HG03521 (cell line): ENCODE measurements around the gene NBEA.
"Not testable (repeated sequence)": the region's sequence is repeated elsewhere in the genome, so short reads cannot be mapped to it uniquely, and the experiment has no call there.

Experiments used
- ATAC-seq: cut with Tn5 transposase; IDR thresholded peaks from one replicate; pipeline ENCODE4 v1.9.1; 2021; ENCODE audit warnings: mild to moderate bottlenecking, moderate library complexity; ENCODE audit not compliant: unreplicated experiment

Gene NBEA

DNA sequence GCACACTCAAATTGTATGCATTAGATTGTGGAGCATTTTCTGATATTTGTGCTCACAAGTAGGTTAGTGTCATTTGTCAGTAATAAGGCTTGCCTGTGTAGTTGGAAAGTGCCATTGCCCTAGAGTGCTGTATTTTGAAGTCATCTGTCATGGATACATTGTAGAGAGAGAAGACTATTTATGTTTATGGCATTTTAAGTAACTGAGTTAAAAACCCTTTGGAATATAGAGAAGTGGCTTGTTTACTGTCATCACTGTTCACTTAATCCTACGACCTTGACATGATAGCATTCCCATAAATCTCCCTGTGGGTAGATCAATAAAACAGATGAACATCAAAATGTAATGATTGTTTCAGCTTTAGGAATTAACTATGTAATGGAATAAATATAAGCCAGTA lies 423.8 kb downstream of the NBEA start:
- ATAC-seq, result no peak

- ATAC-seq, result no peak
These were observed 425.5 kb downstream of the NBEA start for GRCh38 chr13:35367586-35367985.

- no peak for ATAC-seq
These were observed 436.9 kb downstream of the NBEA start for GRCh38 chr13:35378939-35379338.

DNA sequence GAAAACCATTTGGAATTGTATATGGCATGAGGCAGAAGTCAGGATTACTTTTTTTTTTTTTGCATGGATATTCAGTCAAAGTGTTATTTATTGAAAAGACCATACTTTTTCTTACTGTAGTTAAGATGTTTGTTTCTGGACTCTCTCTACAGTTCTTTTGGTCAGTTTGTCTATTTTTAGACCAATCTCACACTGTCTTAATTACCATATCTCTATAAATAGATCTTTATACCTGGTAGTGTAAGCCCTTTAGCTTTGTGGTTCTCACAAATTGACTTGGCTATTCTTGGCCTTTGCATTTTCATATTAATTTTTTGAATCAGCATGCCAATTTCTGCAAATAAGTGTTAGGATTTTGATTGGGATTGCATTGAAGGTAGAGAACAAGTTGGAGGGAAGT lies 437.6 kb downstream of the NBEA start:
- ATAC-seq, result no peak

GRCh38 chr13:35387682-35388250 lies 445.7 kb downstream of the NBEA start:
- ATAC-seq, result no peak

DNA sequence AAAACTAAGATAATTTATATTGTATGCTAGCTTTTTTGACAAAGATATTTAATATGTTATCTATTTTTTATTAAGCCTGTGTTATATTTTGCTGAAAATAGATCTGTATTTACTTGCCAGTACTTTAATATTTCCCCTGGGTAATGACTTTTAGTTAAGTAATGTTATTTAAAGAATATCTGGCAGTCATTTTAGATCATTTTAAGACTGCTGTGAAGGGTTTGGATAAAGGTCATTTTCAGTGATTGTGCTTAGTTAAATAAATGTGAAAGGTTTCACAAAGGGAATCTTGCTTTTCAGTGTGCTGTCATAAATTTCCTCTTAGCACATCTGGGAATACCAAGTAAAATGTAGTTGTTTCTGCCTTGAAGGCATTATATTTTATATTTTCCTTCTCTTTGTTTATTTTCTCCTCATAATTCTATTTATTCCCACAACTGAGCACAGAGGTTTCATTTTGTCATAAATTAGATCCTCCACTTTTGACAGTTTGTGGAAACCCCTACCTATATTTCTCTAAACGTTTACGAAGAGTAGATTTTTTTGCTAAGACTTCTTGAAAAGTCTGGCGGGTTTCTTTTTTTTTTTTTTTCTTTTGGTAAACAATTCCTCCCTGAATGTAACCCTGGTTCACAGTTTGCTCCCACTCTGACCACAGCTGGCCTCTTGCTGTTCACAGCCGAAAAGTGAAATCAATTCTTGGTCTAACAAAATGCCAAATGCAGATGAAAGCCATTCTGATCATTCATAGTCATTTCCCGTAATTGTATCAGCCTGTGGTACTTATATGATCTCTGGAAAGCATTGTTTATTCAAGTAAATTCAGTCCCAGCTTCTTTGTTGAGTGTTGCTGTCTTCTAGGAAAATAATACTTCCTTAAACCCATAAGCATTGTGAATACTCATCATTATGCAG lies 446.6 kb downstream of the NBEA start:
- no peak for ATAC-seq

DNA sequence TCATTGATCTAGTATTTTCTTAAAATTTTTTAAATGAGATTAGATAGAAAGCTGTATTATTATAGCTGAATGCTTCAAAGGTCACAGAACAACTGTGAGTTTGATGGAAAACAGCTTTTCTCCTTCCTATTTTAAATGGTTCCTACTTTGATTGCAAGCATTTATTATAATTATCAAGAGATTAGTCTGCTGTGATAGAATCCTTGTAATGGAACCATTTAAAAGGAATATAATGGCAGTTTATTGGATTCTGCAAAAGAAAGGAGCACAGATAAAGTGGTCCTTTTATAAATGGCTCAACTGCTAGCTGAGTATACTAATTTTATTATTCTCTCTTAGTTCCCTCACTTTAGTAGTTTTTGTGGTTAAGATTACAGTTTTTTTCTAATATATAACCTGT lies 447.5 kb downstream of the NBEA start:
- ATAC-seq, result no peak

DNA sequence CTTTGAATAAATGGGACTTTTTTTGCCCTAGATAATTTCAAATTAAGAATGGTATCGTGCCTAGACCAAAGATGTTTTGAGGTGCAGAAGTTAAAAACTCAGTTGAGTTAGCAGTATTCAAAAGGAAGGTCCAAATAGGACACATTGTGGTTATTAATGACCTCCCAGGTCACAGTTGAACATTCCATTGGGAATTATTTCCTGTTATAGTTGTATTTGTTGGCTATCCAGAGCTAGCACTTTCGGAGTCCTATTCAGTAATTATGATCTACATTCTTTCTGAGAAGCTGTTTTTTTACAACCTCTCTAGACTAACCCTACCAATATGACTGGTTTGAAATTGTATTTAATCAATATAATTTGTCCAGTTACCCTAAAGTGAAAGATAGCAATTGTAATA lies 450.7 kb downstream of the NBEA start:
- ATAC-seq, result no peak

DNA sequence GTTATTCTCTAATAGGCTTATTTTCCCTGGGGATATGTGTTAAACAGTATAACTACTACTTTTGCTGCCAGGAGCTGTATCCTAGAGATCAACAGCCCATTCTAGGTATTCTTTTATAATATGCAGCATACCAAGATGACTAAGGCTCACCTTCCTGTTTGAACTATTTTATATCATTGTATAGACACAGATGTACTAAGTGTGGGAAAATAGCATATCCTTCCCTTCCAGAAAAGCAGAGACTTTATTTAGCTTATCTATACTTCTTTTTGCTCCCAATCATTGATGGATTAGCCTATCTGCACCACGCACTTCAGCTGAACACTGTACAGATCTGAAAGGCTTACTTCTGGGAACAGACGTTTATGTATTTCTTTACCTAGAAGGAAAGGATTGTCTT lies 451.8 kb downstream of the NBEA start:
- ATAC-seq, result no peak

DNA sequence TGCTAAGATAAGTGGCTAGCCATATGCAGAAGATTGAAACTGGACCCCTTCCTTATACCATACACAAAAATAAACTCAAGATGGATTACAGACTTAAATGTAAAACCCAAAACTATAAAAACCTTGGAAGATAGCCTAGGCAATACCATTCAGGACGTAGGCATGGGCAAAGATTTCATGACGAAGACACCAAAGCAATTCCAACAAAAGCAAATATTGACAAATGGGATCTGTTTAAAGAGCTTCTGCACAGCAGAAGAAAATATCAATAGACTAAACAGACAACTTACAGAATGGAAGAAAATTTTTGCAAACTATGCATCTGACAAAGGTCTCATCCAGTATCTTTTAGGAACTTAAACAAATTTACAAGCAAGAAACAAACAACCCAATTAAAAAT lies 466.2 kb downstream of the NBEA start:
- not testable (repeated sequence) for ATAC-seq

GRCh38 chr13:35411059-35411744 lies 469.1 kb downstream of the NBEA start:
- no peak for ATAC-seq

DNA sequence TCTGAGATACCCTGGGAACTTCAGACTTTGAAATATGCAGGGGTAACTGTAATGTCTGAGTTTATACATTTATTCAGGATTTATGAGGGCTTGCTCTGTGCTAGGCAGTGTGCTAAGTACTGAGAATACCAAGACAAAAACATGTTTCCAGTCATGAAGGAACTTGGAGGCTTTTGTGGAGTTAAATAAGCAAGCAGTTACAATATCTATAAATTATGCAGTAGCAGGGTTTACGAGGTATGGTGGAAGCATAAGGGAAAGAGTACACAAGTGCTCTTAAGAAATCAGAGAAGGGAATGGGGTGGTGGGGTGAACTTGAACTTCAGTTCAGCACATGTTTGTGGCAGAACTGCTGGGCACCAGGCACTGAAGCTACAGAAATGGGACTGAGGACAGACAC lies 506.4 kb downstream of the NBEA start:
- ATAC-seq, result no peak

- ATAC-seq, result no peak
These were observed 507.8 kb downstream of the NBEA start for GRCh38 chr13:35449821-35450220.

DNA sequence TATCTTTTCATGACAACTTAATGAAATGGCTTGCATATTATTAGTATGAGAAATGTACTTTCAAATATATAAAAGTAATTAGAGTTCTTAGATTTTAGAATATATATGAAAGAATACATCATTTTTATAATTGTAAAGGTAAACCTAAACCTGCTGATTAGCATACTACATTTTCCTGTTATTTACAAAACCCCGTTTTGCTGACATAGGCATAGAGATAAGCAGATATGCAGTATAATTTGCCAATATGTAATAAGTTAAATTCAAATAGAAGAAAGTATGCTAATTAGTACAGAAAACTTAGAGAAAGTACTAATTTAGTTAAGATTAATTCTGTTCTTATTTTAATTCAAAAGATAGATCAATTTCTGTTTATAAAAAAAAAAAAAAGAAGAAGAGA lies 513.0 kb downstream of the NBEA start:
- no peak for ATAC-seq

DNA sequence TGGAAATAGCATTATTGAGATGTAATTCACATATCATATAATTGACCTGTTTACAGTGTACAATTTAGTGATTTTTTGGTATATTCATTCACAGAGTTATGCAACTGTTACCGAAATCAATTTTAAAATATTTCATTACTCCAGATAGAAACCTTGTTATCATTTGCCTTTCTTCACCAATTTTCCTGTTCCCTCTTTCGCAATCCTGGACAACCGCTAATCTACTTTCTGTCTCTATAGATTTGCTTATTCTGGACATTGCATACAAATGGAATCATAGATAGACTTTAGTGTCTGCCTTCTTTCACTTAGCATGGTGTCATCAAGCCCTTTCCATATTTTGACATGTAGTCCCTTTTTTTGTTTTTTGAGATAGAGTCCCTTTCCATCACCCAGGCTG lies 515.2 kb downstream of the NBEA start:
- ATAC-seq, result no peak

- no peak for ATAC-seq
These were observed 518.0 kb downstream of the NBEA start for GRCh38 chr13:35460061-35460460.

- ATAC-seq, result no peak
These were observed 523.3 kb downstream of the NBEA start for GRCh38 chr13:35465371-35465770.

DNA sequence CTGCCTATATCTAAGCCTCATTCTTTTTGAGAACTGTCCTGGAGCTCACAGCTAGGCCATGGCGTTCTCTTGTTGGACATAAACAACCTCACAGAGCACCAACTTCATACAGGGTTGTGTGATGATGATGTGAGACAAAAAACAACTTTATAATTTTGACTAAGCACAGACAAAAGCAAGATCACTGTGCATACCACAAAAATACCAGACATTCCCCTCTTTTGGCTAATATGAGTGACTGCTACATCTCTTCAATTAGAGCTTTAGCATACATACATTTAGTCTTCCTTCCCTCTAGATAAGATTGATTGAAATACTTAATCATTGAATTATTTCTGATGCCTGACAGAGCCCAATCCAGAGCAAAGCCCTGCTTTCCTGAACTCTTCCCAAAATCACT lies 526.1 kb downstream of the NBEA start:
- ATAC-seq, result no peak

DNA sequence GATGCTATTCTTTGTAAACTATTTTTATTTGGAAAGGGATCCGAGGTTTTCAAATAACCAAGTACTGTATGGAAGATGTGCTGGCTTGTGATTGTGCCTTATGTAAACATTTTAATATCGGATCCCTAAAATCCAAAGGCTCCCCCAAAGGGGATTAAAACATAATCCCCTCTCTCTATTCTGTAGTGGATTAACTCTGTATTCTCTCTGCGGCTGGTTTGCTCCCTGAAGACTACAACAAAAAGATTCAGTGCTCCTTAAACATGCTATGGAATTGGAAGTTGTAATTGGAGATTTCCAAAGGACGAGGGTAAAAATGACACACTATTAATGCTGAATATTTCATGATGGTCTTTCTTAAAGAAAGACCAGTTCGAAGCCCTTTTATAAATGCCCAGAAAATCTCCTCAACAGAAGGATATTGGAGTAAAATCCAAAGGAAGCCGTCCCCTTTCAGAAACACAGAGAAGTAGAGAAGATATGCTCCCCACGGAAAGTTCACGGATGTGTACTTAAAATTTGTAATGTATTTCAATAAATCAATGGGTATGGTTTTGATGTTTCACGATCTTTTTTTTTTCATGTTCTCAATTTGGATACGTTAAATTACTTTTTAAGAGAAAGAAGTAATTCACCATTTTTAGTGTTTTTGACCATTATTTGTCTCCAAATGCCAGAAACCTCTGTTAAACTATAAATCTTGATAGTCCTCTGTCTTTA lies 527.9 kb downstream of the NBEA start:
- no peak for ATAC-seq

DNA sequence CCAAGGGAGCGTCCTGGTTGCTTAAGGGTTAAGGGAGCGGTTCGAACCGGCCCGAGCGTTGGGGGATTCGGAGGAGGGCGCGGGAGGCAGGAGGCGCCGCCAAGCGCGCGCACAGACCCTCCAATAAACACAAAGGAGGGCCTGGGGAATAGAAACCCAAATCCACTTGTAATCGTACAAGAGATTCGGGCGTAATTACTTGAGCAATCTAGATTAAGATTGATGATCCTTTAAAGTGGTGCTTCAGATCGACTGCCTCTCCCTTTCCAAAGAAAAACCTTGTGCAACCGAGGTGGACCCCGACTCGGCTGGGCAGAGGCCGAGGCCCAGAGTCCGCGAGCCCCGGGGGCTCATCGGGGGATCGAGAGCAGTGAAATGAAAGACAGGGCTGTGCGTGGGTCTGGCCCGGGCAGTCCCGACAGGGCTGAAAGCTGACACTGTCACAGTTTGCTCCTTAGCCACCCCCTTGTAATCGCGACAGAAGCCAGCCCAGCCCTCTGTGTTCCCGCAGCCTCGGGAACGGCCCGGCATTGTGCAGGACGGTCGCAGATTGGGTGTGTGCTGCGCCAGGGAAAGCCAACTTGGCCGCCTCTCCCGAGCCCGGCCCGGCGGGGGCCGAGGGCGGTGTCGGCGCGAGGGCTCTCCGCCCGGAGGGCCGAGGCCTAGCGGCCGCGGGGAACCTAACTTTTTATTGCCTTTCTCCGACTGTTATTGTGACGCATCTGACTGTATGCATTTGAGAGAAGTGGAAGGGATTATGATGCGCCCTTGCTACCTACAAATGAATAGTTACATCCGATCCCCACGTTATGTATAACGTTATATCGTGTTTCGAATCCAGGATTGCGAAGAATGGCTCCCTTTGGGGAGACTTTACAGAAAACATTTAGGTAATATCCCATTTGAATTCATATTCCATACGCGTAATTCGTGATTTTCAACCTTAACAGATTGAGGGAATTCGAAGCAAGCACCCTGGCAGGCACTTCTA lies 528.9 kb downstream of the NBEA start:
- ATAC-seq, result no peak
